Sciatic nerve (tissue), 2 donors: ENCODE data around the gene STK40. TPM values are rescaled to one million over a fixed set of nuclear protein-coding genes. Genes with fewer than 3 reads are reported as not detected.

Source experiments
- ATAC-seq: fragments of 200-7000 bp; cut with Tn5 transposase; one replicate; pipeline ENCODE4 v1.9.1; 2020; ENCODE audit warnings: mild to moderate bottlenecking, moderate library complexity
- DNase-seq: peaks from one replicate; pipeline ENCODE4 v3.0.0-alpha.2; 2020; ENCODE audit warnings: low spot score
- intact Hi-C: fragments of 100-400 bp; cut with DNase I; formaldehyde crosslinking; loops from one replicate; pipeline ENCODE4 v1.14.2; 2022
- total RNA-seq: library from RNA; stranded (reverse); fragmentation: NEBNext Ultra II Directional; extraction: Animal tissue kit (Norgen Biotek cat#: 25700); gene quantifications from one replicate; pipeline ENCODE4 v1.2.1, GENCODE V29; 2021
- donor health status: DM: no; HTN: no; CAD: no.
- donor health status: DM: no; HTN: no; CAD: no.

The STK40 gene
- total RNA-seq, 1 donor from 2014 or later: 47.2 TPM

GRCh38 chr1:36382231-36382630 is 3.5 kb downstream of the STK40 start:
- no peak for DNase-seq
- ATAC-seq: no peak
- intact Hi-C loops: no loop called here

GRCh38 chr1:36381405-36381804 is 4.3 kb downstream of the STK40 start:
- ATAC-seq: no peak
- intact Hi-C loops: no loop called here
- DNase-seq: peak; percentile 26

GRCh38 chr1:36380782-36381181 is 4.9 kb downstream of the STK40 start:
- ATAC-seq (no peak), DNase-seq (peak; percentile 57)
- intact Hi-C loops: no loop called here

- DNase-seq (peak; percentile 49), ATAC-seq (peak; percentile 76)
- intact Hi-C loops: no loop called here
These were observed 5.5 kb downstream of the STK40 start for GRCh38 chr1:36380143-36380619.

GRCh38 chr1:36377791-36378492 is 7.8 kb downstream of the STK40 start:
- DNase-seq (no peak), ATAC-seq (no peak)
- intact Hi-C loops: no loop called here

- no peak for DNase-seq
- ATAC-seq: no peak
- intact Hi-C loops: no loop called here
These were observed 13.1 kb downstream of the STK40 start for GRCh38 chr1:36372617-36373016.

GRCh38 chr1:36369061-36369861 is 16.5 kb downstream of the STK40 start:
- peak; percentile 88 for DNase-seq
- intact Hi-C loops: no loop called here
- peak; percentile 35 for ATAC-seq

- intact Hi-C loops: no loop called here
- DNase-seq (no peak), ATAC-seq (no peak)
These were observed 17.9 kb downstream of the STK40 start for GRCh38 chr1:36367798-36368197.

- no peak for ATAC-seq
- no peak for DNase-seq
- intact Hi-C loops: no loop called here
These were observed 18.7 kb downstream of the STK40 start for GRCh38 chr1:36367066-36367465.

GRCh38 chr1:36366091-36366661 is 19.5 kb downstream of the STK40 start:
- peak; percentile 70 for ATAC-seq
- peak; percentile 69 for DNase-seq
- intact Hi-C loops: no loop called here

- intact Hi-C loops: no loop called here
- DNase-seq: peak; percentile 88
- peak; percentile 90 for ATAC-seq
These were observed 20.3 kb downstream of the STK40 start for GRCh38 chr1:36365381-36365780.

- intact Hi-C loops: no loop called here
- DNase-seq (no peak), ATAC-seq (no peak)
These were observed 25.7 kb downstream of the STK40 start for GRCh38 chr1:36359911-36360550.

GRCh38 chr1:36359383-36359782 is 26.3 kb downstream of the STK40 start:
- DNase-seq: no peak
- ATAC-seq: no peak
- intact Hi-C loops: no loop called here

- intact Hi-C loops: no loop called here
- no peak for DNase-seq
These were observed 27.1 kb downstream of the STK40 start for GRCh38 chr1:36358514-36359084.

GRCh38 chr1:36355811-36356210 is 29.9 kb downstream of the STK40 start:
- intact Hi-C loops: no loop called here
- ATAC-seq (no peak), DNase-seq (no peak)

More at GRCh38 chr1:36358514-36359084, 27.1 kb downstream of the STK40 start:
- no peak for ATAC-seq

GRCh38 chr1:36354486-36354885 is 31.2 kb downstream of the STK40 start:
- ATAC-seq (no peak), DNase-seq (no peak)
- intact Hi-C loops: no loop called here

GRCh38 chr1:36352910-36353878 is 32.5 kb downstream of the STK40 start:
- ATAC-seq (no peak), DNase-seq (no peak)
- intact Hi-C loops: no loop called here
